Right ventricle myocardium inferior (tissue), 1 donor: Measurements from ENCODE around the gene ZNF552. TPM values are rescaled to one million over a fixed set of nuclear protein-coding genes. Genes with fewer than 3 reads are reported as not detected.
"Not testable (repeated sequence)": the region's sequence is repeated elsewhere in the genome, so short reads cannot be mapped to it uniquely, and the experiment has no call there.

Experiments
- ATAC-seq: fragments of 200-7000 bp; cut with Tn5 transposase; one replicate; pipeline ENCODE4 v1.9.1; 2020; ENCODE audit warnings: mild to moderate bottlenecking, moderate library complexity
- DNase-seq: peaks from one replicate; pipeline ENCODE4 v3.0.0; 2021; ENCODE audit errors: missing footprints
- intact Hi-C: fragments of 100-400 bp; cut with DNase I; formaldehyde crosslinking; loops from one replicate; pipeline ENCODE4 v1.11.0; 2022
- total RNA-seq: library from RNA; stranded (reverse); fragmentation: NEBNext Ultra II Directional; extraction: Animal tissue kit (Norgen Biotek cat#: 25700); gene quantifications from one replicate; pipeline ENCODE4 v1.2.1, GENCODE V29; 2021
- donor health status: DM: no; HTN: yes; CAD: no; lungs with severe emphysema.

ZNF552 gene
- total RNA-seq, 1 donor from 2014 or later = 4.7 TPM

DNA sequence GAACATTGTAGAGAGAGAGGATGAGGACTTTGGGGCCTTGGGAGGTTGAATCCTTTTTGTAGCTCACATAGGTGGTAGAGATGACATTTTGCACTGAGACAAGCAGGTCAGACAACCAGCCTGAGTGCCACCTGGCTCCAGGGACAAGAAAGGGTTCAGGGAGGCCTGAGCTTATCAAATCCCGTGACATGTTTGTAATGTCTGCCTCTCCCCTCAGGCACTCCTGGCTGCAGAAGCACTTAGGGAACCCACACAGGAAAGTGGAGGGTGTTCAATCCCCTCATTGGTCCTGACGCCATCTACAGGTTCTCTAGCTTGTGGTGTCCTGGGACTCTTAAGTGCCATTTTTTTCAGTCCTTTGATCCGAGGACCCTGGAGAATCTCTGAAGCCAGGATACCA lies 6.4 kb upstream of the ZNF552 start:
- ATAC-seq, intact Hi-C loops, DNase-seq: not testable (repeated sequence)

DNA sequence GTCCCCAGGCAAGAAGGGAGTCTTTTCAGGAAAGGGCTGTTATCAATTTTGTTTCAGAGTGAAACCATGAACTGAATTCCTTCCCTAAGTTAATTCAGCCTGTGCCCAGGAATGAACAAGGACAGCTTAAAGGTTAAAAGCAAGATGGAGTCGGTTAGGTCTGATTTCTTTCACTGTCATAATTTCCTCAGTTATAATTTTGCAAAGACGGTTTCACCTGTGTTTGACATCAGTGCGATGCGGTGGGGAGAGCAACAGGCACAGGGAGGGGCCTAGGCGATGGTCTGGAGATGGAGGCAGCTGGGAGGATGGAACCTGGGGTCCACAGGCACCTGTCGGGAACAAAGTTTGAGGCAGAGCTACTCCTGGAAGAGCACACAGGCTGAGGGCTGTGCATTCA lies 5.9 kb upstream of the ZNF552 start:
- intact Hi-C loops = no loop called here
- ATAC-seq (no peak), DNase-seq (no peak)

DNA sequence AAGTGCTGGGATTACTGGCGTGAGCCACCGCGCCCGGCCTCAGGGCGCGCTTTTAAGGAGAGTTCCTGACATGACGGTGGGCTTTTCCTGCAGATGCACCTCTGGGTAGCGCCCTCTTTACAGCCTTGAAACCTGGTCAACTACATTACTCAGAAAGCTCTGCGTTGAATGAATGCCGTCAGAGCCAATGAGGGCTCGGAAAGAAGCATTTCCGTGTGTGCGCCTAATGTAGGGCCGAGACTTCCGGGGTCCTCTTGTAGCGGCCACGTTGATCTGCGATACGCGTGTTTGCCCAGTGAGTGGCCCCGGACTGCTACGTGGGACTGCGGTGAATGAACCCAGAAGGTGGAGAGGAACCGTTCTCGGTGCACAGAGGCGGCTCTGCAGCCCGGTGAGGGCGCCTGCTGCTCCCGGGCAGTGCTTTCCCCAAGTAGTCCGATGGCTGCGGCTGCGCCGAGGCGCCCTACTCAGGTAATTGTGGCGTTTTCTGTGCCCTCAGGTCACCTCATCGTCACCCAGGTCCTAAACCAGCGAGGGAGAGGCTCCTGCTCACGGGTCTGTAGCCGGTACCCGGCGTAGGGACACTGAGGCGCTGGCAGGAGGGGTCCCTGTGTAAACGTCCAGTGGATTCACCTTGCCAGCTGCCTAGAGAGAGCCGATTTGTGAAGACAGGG lies 4.9 kb upstream of the ZNF552 start:
- DNase-seq (peak; percentile 87), ATAC-seq (peak; percentile 89)
- intact Hi-C loops = loop anchor here (5.0 kb wide), 1 partner anchor 52 kb away; the partner anchor contains the start of gene ZNF586

DNA sequence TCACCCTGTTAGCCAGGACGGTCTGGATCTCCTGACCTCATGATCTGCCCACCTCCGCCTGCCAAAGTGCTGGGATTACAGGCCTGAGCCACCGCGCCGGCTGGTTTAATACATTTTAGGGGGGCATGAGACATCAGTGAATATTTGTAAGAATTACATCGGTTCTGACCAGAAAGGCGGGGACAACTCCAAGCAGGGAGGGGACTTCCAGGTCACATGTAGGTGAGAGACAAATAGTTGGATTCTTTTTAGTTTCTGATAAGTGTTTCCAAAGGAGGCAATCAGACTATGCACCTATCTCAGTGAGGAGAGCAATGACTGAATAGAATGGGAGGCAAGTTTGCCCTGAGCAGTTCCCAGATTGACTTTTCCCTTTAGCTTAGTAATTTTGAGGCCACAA lies 3.7 kb upstream of the ZNF552 start:
- ATAC-seq (no peak), DNase-seq (no peak)
- intact Hi-C loops = loop anchor here (5.0 kb wide), 1 partner anchor 51 kb away; the partner anchor contains the start of gene ZNF586

DNA sequence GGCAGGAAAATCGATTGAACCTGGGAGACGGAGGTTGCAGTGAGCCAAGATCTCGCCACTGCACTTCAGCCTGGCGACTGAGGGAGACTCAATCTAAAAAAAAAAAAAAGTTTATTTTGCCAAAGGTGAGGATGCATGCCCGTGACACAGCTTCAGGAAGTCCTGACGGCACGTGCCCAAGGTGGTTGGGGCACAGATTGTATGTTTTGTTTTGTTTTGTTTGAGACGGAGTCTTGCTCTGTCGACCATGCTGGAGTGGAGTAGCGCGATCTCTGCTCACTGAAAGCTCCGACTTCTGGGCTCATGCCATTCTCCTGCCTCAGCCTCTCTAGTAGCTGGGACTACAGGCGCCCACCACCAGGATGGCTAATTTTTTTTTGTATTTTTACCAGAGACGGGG lies 3.3 kb upstream of the ZNF552 start:
- ATAC-seq = no peak
- intact Hi-C loops = loop anchor here (5.0 kb wide), 1 partner anchor 51 kb away; the partner anchor contains the start of gene ZNF586
- DNase-seq = no peak

DNA sequence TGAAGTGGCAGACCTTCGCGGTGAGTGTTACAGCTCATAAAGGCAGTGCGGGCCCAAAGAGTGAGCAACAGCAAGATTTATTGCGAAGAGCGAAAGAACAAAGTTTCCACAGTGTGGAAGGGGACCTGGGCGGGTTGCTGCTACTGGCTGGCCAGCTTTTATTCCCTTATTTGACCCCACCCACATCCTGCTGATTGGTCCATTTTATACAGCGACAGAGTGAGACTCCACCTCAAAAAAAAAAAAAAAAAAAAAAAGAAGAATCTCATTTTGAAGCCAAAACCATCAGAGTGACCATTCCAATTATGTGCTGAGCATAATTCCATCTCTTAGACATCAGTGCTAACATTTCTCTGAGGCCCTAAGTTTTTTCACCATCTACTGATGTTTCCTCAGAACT lies 1.9 kb upstream of the ZNF552 start:
- intact Hi-C loops = loop anchor here (5.0 kb wide), 1 partner anchor 49 kb away; the partner anchor contains the start of gene ZNF586
- no peak for ATAC-seq
- no peak for DNase-seq

DNA sequence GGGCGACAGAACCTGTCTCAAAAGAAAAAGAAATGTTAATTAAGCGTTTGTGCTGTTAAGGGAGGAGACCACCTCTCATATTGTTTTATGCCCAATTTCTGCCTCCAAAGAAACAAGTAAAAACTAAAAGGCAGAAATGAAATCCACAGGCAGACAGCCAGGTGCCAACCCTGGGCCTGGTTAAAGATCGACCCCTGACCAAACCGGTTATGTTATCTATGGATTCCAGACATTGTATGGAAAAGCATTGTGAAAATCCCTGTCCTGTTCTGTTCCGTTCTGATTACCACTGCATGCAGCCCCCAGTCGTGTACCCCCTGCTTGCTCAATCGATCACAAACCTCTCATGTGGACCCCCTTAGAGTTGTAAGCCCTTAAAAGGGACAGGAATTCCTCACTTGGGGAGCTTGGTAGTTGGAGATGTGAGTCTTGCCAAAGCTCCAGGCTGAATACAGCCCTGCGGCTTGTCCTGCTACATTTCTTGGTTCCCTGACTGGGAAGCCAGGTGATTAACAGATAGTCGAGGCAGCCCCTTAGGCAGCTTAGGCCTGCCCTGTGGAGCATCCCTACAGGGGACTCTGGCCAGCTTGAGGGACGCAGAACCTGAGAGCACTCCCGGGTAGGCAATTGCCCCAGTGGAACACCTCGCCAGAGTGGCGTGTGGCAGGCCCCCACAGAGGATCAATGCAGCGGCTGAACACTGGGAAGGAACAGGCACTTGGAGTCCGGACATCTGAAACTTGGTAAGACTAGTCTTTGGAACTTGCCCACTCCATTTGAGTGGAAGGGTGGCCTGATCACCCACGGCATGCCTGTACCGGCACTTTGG lies 748 bp upstream of the ZNF552 start:
- DNase-seq = no peak
- no peak for ATAC-seq
- intact Hi-C loops = loop anchor here (5.0 kb wide), 1 partner anchor 48 kb away; the partner anchor contains the start of gene ZNF586

DNA sequence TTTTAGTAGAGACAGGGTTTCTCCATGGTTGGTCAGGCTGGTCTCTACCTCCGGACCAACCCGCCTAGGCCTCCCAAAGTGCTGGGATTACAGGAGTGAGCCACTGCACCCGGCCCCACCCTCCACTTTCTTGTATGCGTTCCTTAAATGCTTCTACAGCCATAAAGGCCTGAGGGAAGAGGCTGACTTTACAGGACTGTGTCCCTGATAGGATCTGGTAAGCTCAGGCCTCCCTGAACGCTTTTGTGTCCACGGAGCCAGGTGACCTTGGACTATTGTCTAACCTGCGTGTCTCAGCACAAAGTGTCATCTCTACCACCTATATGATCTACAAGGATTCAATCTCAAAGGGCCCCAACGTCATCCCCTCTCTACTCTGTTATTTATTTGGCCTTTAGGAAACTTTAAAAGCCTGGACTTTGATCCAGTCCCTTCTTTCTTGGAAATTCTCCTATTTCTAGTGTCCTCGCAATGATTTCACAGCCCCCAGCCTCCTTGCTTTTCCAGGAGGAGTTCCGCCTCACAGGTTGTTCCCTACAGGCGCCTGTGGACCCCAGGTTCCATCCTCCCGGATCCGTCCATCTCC lies 701 bp downstream of the ZNF552 start:
- intact Hi-C loops = no loop called here
- ATAC-seq = peak; percentile 10
- DNase-seq = no peak

DNA sequence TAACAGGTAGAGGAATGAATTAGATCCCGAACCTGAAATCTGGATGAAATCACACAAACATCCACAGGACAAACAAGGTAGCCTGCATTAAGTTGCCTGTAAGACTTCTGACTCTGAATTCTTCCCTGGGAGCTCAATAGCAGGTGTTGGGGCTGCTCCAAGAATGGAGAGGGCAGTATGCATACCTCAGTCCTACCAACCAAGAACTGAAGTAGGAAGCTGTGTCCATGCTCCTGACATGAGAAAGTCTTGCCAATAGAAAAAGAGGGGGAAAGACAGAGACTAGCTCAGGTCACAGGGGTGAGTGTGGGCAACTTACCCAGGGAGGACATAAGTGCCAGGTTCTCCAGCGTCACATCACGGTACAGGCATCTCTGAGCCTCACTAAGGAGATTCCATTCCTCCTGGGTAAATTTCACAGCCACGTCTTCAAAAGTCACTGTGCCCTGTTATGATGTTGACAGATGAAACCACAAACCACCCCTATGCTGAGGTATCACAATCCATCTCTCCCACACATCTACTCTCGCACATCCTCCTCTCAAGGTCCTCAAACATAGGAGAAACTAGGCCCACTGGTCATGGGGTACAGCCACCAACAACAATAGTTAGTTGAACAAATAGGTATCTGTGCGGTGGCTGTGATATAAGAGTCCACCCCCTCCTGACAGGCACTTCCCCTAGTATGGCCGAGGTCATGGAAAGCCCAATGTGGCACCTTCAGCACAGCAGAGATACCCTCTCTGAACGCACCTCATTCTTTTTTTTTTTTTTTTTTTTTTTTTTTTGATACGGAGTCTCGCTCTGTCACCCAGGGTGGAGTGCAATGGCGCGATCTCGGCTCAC lies 1.5 kb downstream of the ZNF552 start:
- DNase-seq, ATAC-seq, intact Hi-C loops: not testable (repeated sequence)

GRCh38 chr19:57812226-57812625 lies 2.5 kb downstream of the ZNF552 start:
- DNase-seq = no peak
- intact Hi-C loops = no loop called here
- no peak for ATAC-seq

DNA sequence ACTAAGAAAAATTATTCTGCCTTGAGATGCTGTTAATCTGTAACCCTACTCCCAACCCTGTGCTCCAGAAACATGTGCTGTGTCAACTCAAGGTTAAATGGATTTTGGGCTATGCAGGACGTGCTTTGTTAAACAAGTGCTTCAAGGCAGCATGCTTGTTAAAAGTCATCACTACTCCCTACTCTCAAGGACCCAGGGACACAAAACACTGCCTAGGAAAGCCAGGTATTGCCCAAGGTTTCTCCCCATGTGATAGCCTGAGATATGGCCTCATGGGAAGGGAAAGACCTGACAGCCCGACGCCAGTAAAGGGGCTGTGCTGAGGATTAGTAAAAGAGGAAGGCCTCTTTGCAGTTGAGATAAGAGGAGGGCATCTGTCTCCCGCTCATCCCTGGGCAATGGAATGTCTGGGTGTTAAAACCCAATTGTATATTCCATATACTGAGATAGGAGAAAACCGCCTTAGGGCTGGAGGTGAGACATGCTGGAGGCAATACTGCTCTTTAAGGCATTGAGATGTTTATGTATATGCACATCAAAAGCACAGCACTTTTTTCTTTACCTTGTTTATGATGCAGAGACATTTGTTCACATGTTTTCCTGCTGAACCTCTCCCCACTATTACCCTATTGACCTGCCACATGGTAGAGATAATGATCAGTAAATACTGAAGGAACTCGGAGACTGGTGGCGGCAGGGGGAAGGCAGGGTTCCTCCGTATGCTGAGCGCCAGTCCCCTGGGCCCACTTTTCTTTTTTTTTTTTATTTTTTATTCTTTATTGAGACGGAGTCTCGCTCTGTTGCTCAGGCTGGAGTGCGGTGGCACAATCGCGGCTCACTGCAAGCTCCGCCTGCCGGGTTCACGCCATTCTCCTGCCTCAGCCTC lies 4.1 kb downstream of the ZNF552 start:
- intact Hi-C loops, ATAC-seq: not testable (repeated sequence)

DNA sequence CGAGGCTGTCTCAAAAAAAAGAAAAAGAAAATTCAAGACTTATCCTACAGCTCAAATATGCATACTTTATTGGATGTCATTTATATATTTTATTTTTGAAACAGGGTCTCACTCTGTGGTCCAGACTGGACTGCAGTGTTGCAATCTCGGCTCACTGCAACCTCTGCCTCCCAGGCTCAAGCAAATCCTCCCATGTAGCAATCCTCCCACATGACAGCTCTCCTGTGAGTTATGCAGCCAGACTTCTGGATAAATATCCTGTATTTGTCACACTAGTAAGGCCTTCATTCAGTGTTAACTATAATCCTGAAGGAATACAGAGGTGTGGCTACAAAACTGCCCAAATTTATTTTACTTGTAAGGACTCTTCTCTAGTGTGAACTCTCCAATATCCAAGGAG lies 7.2 kb downstream of the ZNF552 start:
- ATAC-seq (no peak), DNase-seq (no peak)
- intact Hi-C loops = no loop called here

More for the DNA sequence above, 4.1 kb downstream of the ZNF552 start:
- DNase-seq = not testable (repeated sequence)

DNA sequence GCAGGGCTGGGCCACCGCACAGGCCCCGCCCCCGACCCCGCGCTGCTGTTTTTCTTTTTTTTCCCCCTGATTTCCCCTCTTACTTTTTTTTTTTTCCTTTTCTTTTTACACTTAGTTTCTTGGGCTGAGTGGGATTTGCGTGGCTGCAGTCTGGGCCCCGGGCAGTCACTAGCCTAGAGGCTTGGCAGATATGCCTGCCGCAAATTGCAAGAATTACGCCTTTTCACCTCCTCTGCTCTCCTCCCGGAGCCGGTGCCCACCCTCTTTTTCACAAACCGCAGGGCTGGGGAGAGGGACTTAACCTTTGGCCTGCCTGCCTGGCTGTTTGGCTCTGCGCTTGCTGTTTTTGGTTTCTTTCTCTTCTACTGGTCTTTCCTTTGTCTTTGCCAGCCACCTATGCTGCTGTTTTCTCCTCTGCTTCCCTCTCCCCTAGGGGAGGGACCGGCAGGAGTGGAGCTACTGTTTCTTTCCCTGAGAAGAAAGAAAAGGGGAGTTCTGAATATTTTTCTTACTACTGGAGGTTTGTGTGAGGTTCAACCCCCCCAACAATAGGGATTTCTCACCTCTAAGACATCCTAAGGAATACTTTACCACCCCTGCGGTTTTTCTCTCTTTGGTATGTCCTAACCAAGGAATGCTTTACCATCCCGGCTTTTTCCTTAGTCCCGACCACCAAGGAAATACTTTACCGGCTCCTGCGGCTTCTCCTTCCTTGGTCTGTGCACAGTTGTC lies 11.0 kb downstream of the ZNF552 start:
- intact Hi-C loops = loop anchor here (1.0 kb wide), 1 partner anchor 19 kb away; no protein-coding TSS in a partner anchor
- no peak for DNase-seq
- ATAC-seq = peak; percentile 48

DNA sequence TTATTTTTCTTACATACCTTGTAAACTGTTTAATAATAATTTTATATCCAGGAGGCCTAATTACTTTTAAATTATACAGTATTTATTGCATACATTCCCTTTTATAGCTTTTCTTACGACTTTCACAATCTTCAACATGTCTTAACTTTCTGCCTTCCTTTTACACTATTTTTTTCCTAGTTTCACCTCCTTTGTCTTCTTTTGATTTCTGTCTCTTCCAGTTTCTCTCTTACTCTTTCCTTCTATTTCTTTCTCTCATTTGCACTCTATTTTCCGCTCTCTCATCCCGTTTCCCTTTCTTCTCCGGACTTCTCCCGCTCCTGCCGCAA lies 11.5 kb downstream of the ZNF552 start:
- no peak for DNase-seq
- intact Hi-C loops = no loop called here
- ATAC-seq = peak; percentile 24

DNA sequence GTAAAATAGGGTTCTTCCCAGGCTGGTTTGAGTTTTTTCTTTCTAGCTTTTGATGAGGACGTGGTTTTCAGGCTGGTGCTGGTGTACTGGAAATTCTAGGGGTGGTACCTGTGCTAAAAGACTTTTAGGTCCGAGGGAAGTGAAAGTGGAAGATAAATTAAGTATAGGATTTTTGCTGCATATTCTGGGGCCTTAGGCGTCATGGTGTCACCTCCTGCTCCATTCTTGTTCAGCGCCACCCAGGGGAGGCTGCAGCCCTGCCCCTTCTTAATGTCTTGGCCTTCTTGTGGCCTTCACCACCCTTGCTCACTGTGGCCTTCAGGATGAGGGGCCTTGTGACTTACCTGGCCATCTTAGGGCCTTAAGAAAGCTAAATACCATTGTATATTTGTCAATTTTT lies 12.4 kb downstream of the ZNF552 start:
- intact Hi-C loops = no loop called here
- DNase-seq = no peak
- ATAC-seq = no peak

DNA sequence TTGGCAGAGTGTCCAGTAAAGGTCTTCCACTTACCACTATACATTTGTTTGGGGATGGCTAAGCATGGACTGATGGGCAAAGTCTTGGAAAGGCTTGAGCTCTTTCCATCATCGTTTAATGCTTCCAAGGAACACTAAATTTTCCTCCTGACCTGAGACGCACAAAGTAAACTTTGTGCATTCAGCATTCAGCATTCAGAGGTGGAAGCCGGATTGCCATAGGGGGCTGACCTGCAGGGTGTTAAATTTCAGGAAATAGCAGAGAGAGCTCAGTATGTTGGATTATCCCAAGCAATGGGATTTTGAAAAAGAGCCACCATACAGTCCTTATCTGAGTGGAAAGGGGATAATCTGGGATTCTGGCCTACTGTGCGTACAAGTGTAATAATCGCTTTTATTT lies 14.0 kb downstream of the ZNF552 start:
- no peak for DNase-seq
- intact Hi-C loops = no loop called here
- ATAC-seq = no peak

GRCh38 chr19:57796580-57796979 lies 18.1 kb downstream of the ZNF552 start:
- intact Hi-C loops, ATAC-seq, DNase-seq: not testable (repeated sequence)
